LHCN-M2 (cell line): ENCODE data around the gene TREH. TPM values are rescaled to one million over a fixed set of nuclear protein-coding genes. Genes with fewer than 3 reads are reported as not detected.
"Not testable (repeated sequence)": the region's sequence is repeated elsewhere in the genome, so short reads cannot be mapped to it uniquely, and the experiment has no call there.

ENCODE experiments used
- DNase-seq: peaks from one replicate; pipeline ENCODE4 v3.0.0-alpha.2; 2012; ENCODE audit warnings: low read depth
- polyA plus RNA-seq: library from polyadenylated mRNA; unstranded; fragments of >200 nt; gene quantifications from one replicate; pipeline ENCODE4 v1.2.1, GENCODE V29; 2012; ENCODE audit warnings: missing spikeins
- total RNA-seq: library from RNA; depleted of rRNA; stranded (reverse); fragments of >200 nt; gene quantifications from 2 replicates; pipeline ENCODE4 v1.2.3, GENCODE V29; 2014; rRNA removed

The TREH gene
- not detected in 2 replicates for total RNA-seq
- polyA plus RNA-seq, result 0.23 TPM

GRCh38 chr11:118679483-118679882 is at the start of gene TREH:
TREH (minus strand) TSS chr11:118679650; CDS start chr11:118679627, 23 bp downstream.
- no peak for DNase-seq

GRCh38 chr11:118728112-118728511 is 48.7 kb upstream of the TREH start:
- DNase-seq, result not testable (repeated sequence)

GRCh38 chr11:118727721-118728066 is 48.2 kb upstream of the TREH start:
- DNase-seq, result not testable (repeated sequence)

GRCh38 chr11:118727001-118727720 is 47.7 kb upstream of the TREH start:
- DNase-seq, result not testable (repeated sequence)

GRCh38 chr11:118721478-118722015 is 42.1 kb upstream of the TREH start:
- not testable (repeated sequence) for DNase-seq

- not testable (repeated sequence) for DNase-seq
These were observed 41.3 kb upstream of the TREH start for GRCh38 chr11:118720740-118721139.

GRCh38 chr11:118720078-118720477 is 40.6 kb upstream of the TREH start:
- not testable (repeated sequence) for DNase-seq

GRCh38 chr11:118718562-118718961 is 39.1 kb upstream of the TREH start:
- not testable (repeated sequence) for DNase-seq

- not testable (repeated sequence) for DNase-seq
These were observed 38.3 kb upstream of the TREH start for GRCh38 chr11:118717733-118718132.

GRCh38 chr11:118717221-118717620 is 37.8 kb upstream of the TREH start:
- not testable (repeated sequence) for DNase-seq

GRCh38 chr11:118715837-118716260 is 36.4 kb upstream of the TREH start:
- peak; percentile 35 for DNase-seq

GRCh38 chr11:118715245-118715831 is 35.9 kb upstream of the TREH start:
- DNase-seq, result no peak

- DNase-seq, result no peak
These were observed 35.4 kb upstream of the TREH start for GRCh38 chr11:118714816-118715215.

- not testable (repeated sequence) for DNase-seq
These were observed 35.0 kb upstream of the TREH start for GRCh38 chr11:118714416-118714815.

- DNase-seq, result no peak
These were observed 28.8 kb upstream of the TREH start for GRCh38 chr11:118708296-118708695.

- DNase-seq, result no peak
These were observed 27.0 kb upstream of the TREH start for GRCh38 chr11:118706546-118706825.

GRCh38 chr11:118705791-118706545 is 26.5 kb upstream of the TREH start:
- DNase-seq, result no peak

GRCh38 chr11:118705111-118705741 is 25.8 kb upstream of the TREH start:
- DNase-seq, result no peak

- no peak for DNase-seq
These were observed 24.2 kb upstream of the TREH start for GRCh38 chr11:118703563-118704106.

- DNase-seq, result no peak
These were observed 20.2 kb upstream of the TREH start for GRCh38 chr11:118699506-118700220.

GRCh38 chr11:118697346-118697745 is 17.9 kb upstream of the TREH start:
- no peak for DNase-seq
